HG02943 (cell line): ENCODE results near the gene WDR26.
A peak's percentile ranks its signal among the peaks of the same experiment; 100 is the strongest.

Experiments used
- ATAC-seq: cut with Tn5 transposase; IDR thresholded peaks from one replicate; pipeline ENCODE4 v1.9.1; 2021; ENCODE audit warnings: mild to moderate bottlenecking, low read depth, moderate library complexity; ENCODE audit not compliant: unreplicated experiment

Gene WDR26

GRCh38 chr1:224402472-224403036, 32.0 kb downstream of the WDR26 start:
- no peak for ATAC-seq

- ATAC-seq: no peak
Measured at GRCh38 chr1:224399887-224400286, 34.7 kb downstream of the WDR26 start.

GRCh38 chr1:224393294-224393693, 41.3 kb downstream of the WDR26 start:
- ATAC-seq: no peak

GRCh38 chr1:224392411-224393249, 42.0 kb downstream of the WDR26 start:
- no peak for ATAC-seq

- ATAC-seq: no peak
Measured at GRCh38 chr1:224390517-224390916, 44.1 kb downstream of the WDR26 start.

GRCh38 chr1:224387943-224388342, 46.7 kb downstream of the WDR26 start:
- ATAC-seq: no peak

GRCh38 chr1:224387302-224387912, 47.2 kb downstream of the WDR26 start:
- ATAC-seq: no peak

- ATAC-seq: no peak
Measured at GRCh38 chr1:224383218-224383617, 51.4 kb downstream of the WDR26 start.

GRCh38 chr1:224381880-224382548, 52.6 kb downstream of the WDR26 start:
- ATAC-seq: no peak

- ATAC-seq: no peak
Measured at GRCh38 chr1:224380003-224380402, 54.6 kb downstream of the WDR26 start.

- ATAC-seq: peak; percentile 53
Measured at GRCh38 chr1:224378855-224379631, 55.6 kb downstream of the WDR26 start.

- no peak for ATAC-seq
Measured at GRCh38 chr1:224377676-224378006, 57.0 kb downstream of the WDR26 start.

GRCh38 chr1:224375059-224375458, 59.5 kb downstream of the WDR26 start:
- no peak for ATAC-seq

GRCh38 chr1:224373008-224373590, 61.5 kb downstream of the WDR26 start:
- no peak for ATAC-seq

GRCh38 chr1:224368409-224368808, 66.2 kb downstream of the WDR26 start:
- no peak for ATAC-seq

GRCh38 chr1:224359207-224359606, 75.4 kb downstream of the WDR26 start:
- ATAC-seq: no peak

- no peak for ATAC-seq
Measured at GRCh38 chr1:224358237-224358636, 76.4 kb downstream of the WDR26 start.

- no peak for ATAC-seq
Measured at GRCh38 chr1:224357626-224358124, 76.9 kb downstream of the WDR26 start.

GRCh38 chr1:224356685-224357625, 77.6 kb downstream of the WDR26 start, which contains the start of gene CNIH4:
Gene CNIH4 (plus strand): TSS chr1:224356879. CDS start chr1:224356925, 46 bp downstream.
- ATAC-seq: peak; percentile 98
